Mesothelial cell of epicardium (in vitro differentiated cells): ENCODE data around the gene DNASE1L2. TPM values are rescaled to one million over a fixed set of nuclear protein-coding genes. Genes with fewer than 3 reads are reported as not detected.

Source experiments
- DNase-seq, 2 experiments: peaks; one replicate each; pipeline ENCODE4 v3.0.0; 2021; ENCODE audit warnings: low spot score in 2 of 2; ENCODE audit not compliant: unreplicated experiment in 2 of 2
- H3K27ac Mint-ChIP-seq: 2 replicates; pipeline ENCODE4 v1.8.0; 2021; ENCODE audit warnings: mixed read lengths
- H3K27me3 Mint-ChIP-seq: 2 replicates; pipeline ENCODE4 v1.8.0; 2021; ENCODE audit warnings: low read depth, mixed read lengths
- H3K36me3 Mint-ChIP-seq: 2 replicates; pipeline ENCODE4 v1.8.0; 2021; ENCODE audit warnings: mixed read lengths
- H3K4me1 Mint-ChIP-seq: 2 replicates; pipeline ENCODE4 v1.8.0; 2021; ENCODE audit warnings: mixed read lengths
- H3K4me3 Mint-ChIP-seq: 2 replicates; pipeline ENCODE4 v1.8.0; 2021; ENCODE audit warnings: mild to moderate bottlenecking, moderate library complexity, mixed read lengths
- H3K9me3 Mint-ChIP-seq: 2 replicates; pipeline ENCODE4 v1.8.0; 2021; ENCODE audit warnings: mixed read lengths
- CTCF ChIP-seq: fragments of 200-600 bp; sonication (generic); IDR thresholded peaks from one replicate; pipeline ENCODE4 v1.5.0; 2021; ENCODE audit warnings: antibody characterized with exemption; ENCODE audit not compliant: unreplicated experiment
- total RNA-seq: library from RNA; stranded (reverse); gene quantifications from 3 replicates; pipeline ENCODE4 v1.2.1, GENCODE V29; 2021

DNASE1L2 gene
- total RNA-seq = 1.0 to 1.4 TPM (median 1.2 TPM) in 3 replicates

DNA sequence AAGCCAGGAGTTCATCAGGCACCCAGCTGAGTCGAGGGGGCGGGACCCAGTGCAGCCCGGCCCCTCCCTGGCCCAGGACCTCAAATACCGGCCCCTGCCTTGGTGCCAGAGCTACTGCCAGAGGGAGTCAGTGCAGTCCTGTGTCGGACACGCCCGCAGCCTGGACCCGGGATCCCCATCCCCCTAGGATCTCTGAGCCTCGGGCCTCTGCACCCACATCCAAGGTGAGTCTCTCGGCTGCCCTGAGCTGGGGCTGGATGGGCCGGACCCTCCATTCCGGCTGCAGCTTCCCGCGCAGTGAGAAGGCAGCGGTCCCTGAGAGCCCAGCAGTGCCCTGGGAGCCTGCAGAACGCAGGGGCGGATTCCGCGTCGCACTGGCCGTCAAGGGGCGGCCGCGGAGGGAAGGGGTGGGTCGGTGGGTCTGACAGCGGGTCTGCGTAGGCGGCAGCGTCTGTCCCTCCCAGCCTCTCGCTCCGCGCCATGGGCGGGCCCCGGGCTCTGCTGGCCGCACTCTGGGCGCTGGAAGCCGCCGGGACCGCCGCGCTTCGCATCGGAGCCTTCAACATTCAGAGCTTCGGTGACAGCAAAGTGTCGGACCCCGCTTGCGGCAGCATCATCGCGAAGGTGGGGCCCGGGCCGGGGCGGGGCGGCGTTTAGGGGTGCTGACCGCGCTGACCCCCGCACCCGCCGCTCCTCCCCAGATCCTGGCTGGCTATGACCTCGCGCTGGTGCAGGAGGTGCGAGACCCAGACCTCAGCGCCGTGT, at the start of gene DNASE1L2:
DNASE1L2 (plus strand) TSS at position 108 of the 765 bp plus-strand sequence; CDS start at position 481, 373 bp downstream.
- TF ChIP-seq CTCF = no peak
- Mint-ChIP-seq H3K9me3 (no peaks in the 10 kb centered on the region), H3K4me1 (peaks cover 2% of the 10 kb centered on the region), H3K27ac (no peak within 1 kb of the TSS), H3K27me3 (peaks cover 44% of the 10 kb centered on the region), H3K4me3 (peak within 1 kb of the TSS; percentile 41), H3K36me3 (peaks cover 12% of the 10 kb centered on the region)
- no peak for DNase-seq

DNA sequence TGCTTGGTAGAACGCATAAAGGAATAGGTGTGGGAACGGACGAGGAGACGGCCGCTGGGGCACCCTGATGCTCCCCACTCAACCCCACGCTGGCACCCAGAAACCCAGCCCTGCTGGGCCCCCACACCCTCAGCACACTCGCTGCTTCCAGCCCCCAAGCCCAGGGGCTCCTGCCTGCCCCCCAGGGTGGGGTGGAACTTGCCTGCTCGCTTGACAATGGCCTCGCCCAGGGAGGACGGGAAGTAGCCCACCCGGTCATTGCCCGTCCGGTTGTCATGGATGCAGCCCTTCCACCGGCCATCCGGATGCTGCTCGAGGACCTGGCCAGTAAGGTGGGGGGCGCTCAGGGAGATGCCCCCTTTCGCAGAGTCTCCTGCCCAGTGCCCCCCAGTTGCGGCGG, 49.7 kb upstream of the DNASE1L2 start:
- H3K27ac Mint-ChIP-seq = no peak overlapping the region
- DNase-seq = no peak
- H3K27me3 Mint-ChIP-seq = no peaks in the 10 kb centered on the region
- no peaks in the 10 kb centered on the region for H3K4me1 Mint-ChIP-seq
- peaks cover 2% of the 10 kb centered on the region for H3K36me3 Mint-ChIP-seq
- TF ChIP-seq CTCF = no peak
- H3K9me3 Mint-ChIP-seq = no peaks in the 10 kb centered on the region
- H3K4me3 Mint-ChIP-seq = no peak overlapping the region

- TF ChIP-seq CTCF = no peak
- no peak for DNase-seq
- no peaks in the 10 kb centered on the region for H3K4me1 Mint-ChIP-seq
- peaks cover under 1% of the 10 kb centered on the region for H3K36me3 Mint-ChIP-seq
- H3K27ac Mint-ChIP-seq = no peak overlapping the region
- H3K4me3 Mint-ChIP-seq = no peak overlapping the region
- H3K9me3 Mint-ChIP-seq = no peaks in the 10 kb centered on the region
- H3K27me3 Mint-ChIP-seq = no peaks in the 10 kb centered on the region
Observed at GRCh38 chr16:2187212-2187611, 49.0 kb upstream of the DNASE1L2 start.

DNA sequence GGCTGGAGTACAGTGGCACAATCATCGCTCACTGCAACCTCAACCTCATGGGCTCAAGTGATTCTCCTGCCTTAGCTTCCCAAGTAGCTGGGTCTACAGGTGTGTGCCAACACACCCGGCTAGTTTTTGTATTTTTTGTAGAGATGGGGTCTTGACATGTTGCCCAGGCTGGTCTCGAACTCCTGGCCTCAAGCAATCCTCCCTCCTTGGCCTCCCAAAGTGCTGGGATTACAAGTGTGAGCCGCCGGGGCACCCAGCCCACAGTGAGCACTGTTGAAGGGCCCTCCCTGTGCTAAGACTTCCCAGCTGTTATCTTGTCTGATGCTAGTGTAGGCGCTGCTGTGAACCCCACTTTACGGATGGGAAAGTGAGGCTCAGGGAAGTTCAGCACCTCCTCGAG, 47.8 kb upstream of the DNASE1L2 start:
- H3K4me1 Mint-ChIP-seq = no peaks in the 10 kb centered on the region
- DNase-seq = no peak
- H3K36me3 Mint-ChIP-seq = no peaks in the 10 kb centered on the region
- H3K27ac Mint-ChIP-seq = no peak overlapping the region
- no peak overlapping the region for H3K4me3 Mint-ChIP-seq
- H3K9me3 Mint-ChIP-seq = no peaks in the 10 kb centered on the region
- H3K27me3 Mint-ChIP-seq = no peaks in the 10 kb centered on the region
- no peak for TF ChIP-seq CTCF

DNA sequence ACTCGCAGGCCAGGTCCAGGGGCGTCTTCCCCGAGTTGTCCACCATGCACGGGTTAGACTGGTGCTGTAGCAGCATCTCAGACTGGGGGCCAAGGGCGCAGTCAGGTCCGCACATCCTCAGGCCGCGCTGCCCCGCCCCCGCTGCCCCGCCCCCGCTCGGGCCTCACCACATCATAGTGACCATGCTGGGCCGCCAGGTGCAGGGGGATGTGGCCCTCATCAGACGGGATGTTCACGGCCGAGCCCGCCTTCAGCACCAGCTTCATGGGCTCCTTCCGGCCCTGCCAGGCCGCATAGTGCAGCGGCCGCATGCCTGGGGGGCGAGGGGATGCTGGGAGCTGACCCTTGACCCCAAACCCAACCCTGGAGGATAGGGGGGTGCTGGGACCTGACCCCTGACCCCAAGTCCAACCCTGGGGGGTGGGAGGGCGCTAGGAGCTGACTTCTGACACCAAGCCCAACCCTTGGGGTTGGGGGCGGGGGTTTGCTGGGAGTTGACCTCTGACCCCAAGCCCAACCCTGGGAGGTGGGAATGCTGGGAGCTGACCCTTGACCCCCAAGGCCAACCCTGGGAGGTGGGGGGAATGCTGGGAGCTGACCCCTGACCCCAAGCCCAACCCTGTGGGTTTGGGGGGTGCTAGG, 46.9 kb upstream of the DNASE1L2 start:
- H3K9me3 Mint-ChIP-seq = no peaks in the 10 kb centered on the region
- H3K36me3 Mint-ChIP-seq = no peaks in the 10 kb centered on the region
- H3K4me3 Mint-ChIP-seq = no peak overlapping the region
- no peak for DNase-seq
- no peak for TF ChIP-seq CTCF
- H3K4me1 Mint-ChIP-seq = peaks cover under 1% of the 10 kb centered on the region
- H3K27ac Mint-ChIP-seq = no peak overlapping the region
- peaks cover 2% of the 10 kb centered on the region for H3K27me3 Mint-ChIP-seq
